Transverse colon (tissue), 4 donors: Measurements from ENCODE around the gene SLC2A4. TPM values are rescaled to one million over a fixed set of nuclear protein-coding genes. Genes with fewer than 3 reads are reported as not detected.

ENCODE experiments used
- DNase-seq: peaks from one replicate; pipeline ENCODE4 v3.0.0-alpha.2; 2019
- H3K27ac ChIP-seq, 4 donors: fragments of 200-600 bp; sonication (generic); 2 replicates each; pipeline ENCODE4 v1.5.1; 2016 to 2018; ENCODE audit warnings: inconsistent platforms in 4 of 4
- H3K27me3 ChIP-seq: fragments of 200-600 bp; sonication (generic); 2 replicates; pipeline ENCODE4 v1.5.1; 2017; ENCODE audit warnings: inconsistent platforms
- H3K36me3 ChIP-seq, 4 donors: fragments of 200-600 bp; sonication (generic); 2 replicates each; pipeline ENCODE4 v1.5.1; 2017 to 2019; ENCODE audit warnings: inconsistent platforms in 4 of 4
- H3K4me1 ChIP-seq, 4 donors: fragments of 200-600 bp; sonication (generic); 2 replicates each; pipeline ENCODE4 v1.5.1; 2017 to 2020; ENCODE audit warnings: inconsistent platforms in 4 of 4
- H3K4me3 ChIP-seq, 4 donors: fragments of 200-600 bp; sonication (generic); 1 replicate in 1 of 4; 2 replicates in 3 of 4; pipeline versions ENCODE4 v1.5.1 to v1.6.1; 2017 to 2019; ENCODE audit warnings: inconsistent platforms in 4 of 4
- H3K9me3 ChIP-seq, 2 donors: fragments of 200-600 bp; sonication (generic); 2 replicates each; pipeline ENCODE4 v1.5.1; 2017 to 2019; ENCODE audit warnings: inconsistent platforms in 2 of 2
- CTCF ChIP-seq, 5 experiments: fragments of 200-600 bp in 3 of 5; fragments of 450-650 bp in 2 of 5; sonication (generic) in 3 of 5; IDR thresholded peaks; 1 replicate in 2 of 5; 2 replicates in 3 of 5; pipeline ENCODE4 v1.5.1; 2016 to 2017; ENCODE audit warnings: antibody characterized with exemption in 5 of 5, inconsistent platforms in 3 of 5, mild to moderate bottlenecking in 2 of 5, moderate library complexity in 1 of 5
- EP300 ChIP-seq: sonication (generic); formaldehyde crosslinking; IDR thresholded peaks from one replicate; pipeline ENCODE4 v1.6.1; 2017; ENCODE audit warnings: antibody characterized with exemption, low read depth
- POLR2A ChIP-seq: fragments of 450-650 bp; IDR thresholded peaks from one replicate; pipeline ENCODE4 v1.6.1; 2016; ENCODE audit warnings: antibody characterized with exemption, mild to moderate bottlenecking, moderate library complexity
- POLR2AphosphoS5 ChIP-seq, 3 donors: sonication (generic); formaldehyde crosslinking; IDR thresholded peaks; one replicate each; pipeline ENCODE4 v1.6.1; 2016; ENCODE audit warnings: antibody characterized with exemption in 3 of 3
- WGBS, 2 donors: methylation state at CpG; one replicate each; pipeline ENCODE4 v1.1.5; 2018; ENCODE audit warnings: low coverage in 1 of 2; 5-methylcytosine and 5-hydroxymethylcytosine counted together
- in situ Hi-C, 4 donors: fragments of 200-750 bp; cut with MboI; loops; one replicate each; pipeline versions ENCODE4 v1.15.0 to v1.15.1; 2017; ENCODE audit warnings: low sequenced_read_pairs in 3 of 4, low pct_ligation_motif_present in 1 of 4, low pct_unique_long_range_greater_than_20kb in 1 of 4
- intact Hi-C: fragments of 100-400 bp; cut with DNase I; formaldehyde crosslinking; loops from one replicate; pipeline ENCODE4 v1.15.1; 2023; ENCODE audit warnings: low total_unique reads
- total RNA-seq, 4 donors: library from RNA; depleted of rRNA; stranded (reverse); fragments of >200 nt; gene quantifications; one replicate each; pipeline ENCODE4 v1.1.0, GENCODE V29; 2016

Gene SLC2A4
- total RNA-seq, 4 donors from 2014 or later = 9.7 to 35.5 (median 20.3) TPM

- in situ Hi-C loops = no loop called here
Observed at GRCh38 chr17:7258731-7259554, 22.6 kb upstream of the SLC2A4 start.

DNA sequence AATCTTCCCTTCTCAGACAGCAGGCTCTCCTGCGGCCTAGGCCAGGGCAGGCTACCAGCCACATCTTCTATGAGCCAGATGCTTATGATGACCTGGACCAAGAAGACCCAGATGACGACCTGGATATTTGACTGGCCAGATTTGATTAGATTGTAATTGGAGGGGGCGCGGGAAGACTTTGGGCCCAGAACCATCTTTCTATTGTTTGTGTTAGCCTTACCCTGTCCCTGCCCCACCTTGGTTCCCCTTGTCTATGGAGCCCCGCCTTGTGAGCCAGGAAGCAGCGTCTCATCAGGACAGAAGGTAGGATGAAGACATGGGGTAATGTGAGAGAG lies 22.0 kb upstream of the SLC2A4 start:
- peaks cover 0 to 10% (median 0%) of the 10 kb centered on the region in 4 donors for H3K36me3 ChIP-seq
- TF ChIP-seq POLR2AphosphoS5 (IDR thresholded peaks at IDR 0.05) (no peak), POLR2A (no peak), EP300 (no peak), CTCF (IDR thresholded peaks at IDR 0.05) (no peak)
- DNase-seq = peak; percentile 42
- no peaks in the 10 kb centered on the region for H3K9me3 ChIP-seq
- peak overlapping the region; percentile 88 to 96 (median 94) for H3K27ac ChIP-seq
- H3K27me3 ChIP-seq = peaks cover 37% of the 10 kb centered on the region
- in situ Hi-C loops = no loop called here
- H3K4me1 ChIP-seq = peaks cover 0 to 60% (median 34%) of the 10 kb centered on the region in 4 donors
- WGBS, 2 donors = 64% methylated on average over 6 of the region's 6 CpGs; no CpG with 5 or more reads in 1 of the 2 donors
- peak overlapping the region in 3 of 4 donors; percentile 46 to 72 (median 60) for H3K4me3 ChIP-seq
- intact Hi-C loops = no loop called here

More at GRCh38 chr17:7258731-7259554, 22.6 kb upstream of the SLC2A4 start:
- Histone ChIP-seq H3K36me3 (peaks cover 0 to 10% (median 0%) of the 10 kb centered on the region in 4 donors), H3K27ac (peak overlapping the region; percentile 88 to 96 (median 94)), H3K9me3 (no peaks in the 10 kb centered on the region), H3K4me1 (peaks cover 0 to 59% (median 31%) of the 10 kb centered on the region in 4 donors), H3K4me3 (peak overlapping the region in 1 of 4 donors; percentile 60), H3K27me3 (peaks cover 32% of the 10 kb centered on the region)
- intact Hi-C loops = no loop called here
- TF ChIP-seq CTCF (IDR thresholded peaks at IDR 0.05) (no peak), POLR2AphosphoS5 (IDR thresholded peaks at IDR 0.05) (peak; percentile 83 to 96 (median 90)), POLR2A (peak; percentile 84), EP300 (peak; percentile 65)
- DNase-seq = peak; percentile 85
- 47 to 73% methylated on average over 2 to 7 of the region's 7 CpGs for WGBS, 2 donors

DNA sequence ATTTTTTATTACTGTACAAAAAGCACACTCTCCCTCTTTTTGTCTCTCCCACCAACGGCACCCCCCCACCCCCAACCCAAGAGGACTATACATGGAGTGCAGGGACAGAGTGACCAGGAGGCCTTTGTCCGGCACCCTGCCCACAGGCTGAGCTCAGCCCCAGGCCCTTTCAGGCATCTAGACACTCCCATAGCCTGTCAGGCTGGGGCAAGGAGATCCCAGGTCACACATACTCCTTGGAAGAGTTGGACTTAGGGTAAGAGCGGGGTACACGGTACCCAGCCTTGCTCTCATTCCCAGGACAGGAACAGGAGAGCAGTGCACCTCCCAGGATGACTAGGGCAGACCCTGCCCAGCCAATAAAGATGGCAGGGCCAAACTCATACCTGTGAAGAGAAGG lies 21.4 kb upstream of the SLC2A4 start:
- intact Hi-C loops = no loop called here
- peak overlapping the region; percentile 88 to 96 (median 94) for H3K27ac ChIP-seq
- in situ Hi-C loops = no loop called here
- DNase-seq = peak; percentile 37
- H3K4me1 ChIP-seq = peaks cover 0 to 62% (median 36%) of the 10 kb centered on the region in 4 donors
- peaks cover 0 to 10% (median 0%) of the 10 kb centered on the region in 4 donors for H3K36me3 ChIP-seq
- H3K9me3 ChIP-seq = no peaks in the 10 kb centered on the region
- 59% methylated on average over 4 of the region's 4 CpGs; no CpG with 5 or more reads in 1 of the 2 donors for WGBS, 2 donors
- peaks cover 39% of the 10 kb centered on the region for H3K27me3 ChIP-seq
- TF ChIP-seq EP300 (no peak), POLR2AphosphoS5 (IDR thresholded peaks at IDR 0.05) (peak in 2 of 3 donors; percentile 14 to 89)
- peak overlapping the region in 3 of 4 donors; percentile 46 to 72 (median 60) for H3K4me3 ChIP-seq

- DNase-seq = peak; percentile 84
Observed at GRCh38 chr17:7260651-7261378, 20.7 kb upstream of the SLC2A4 start.

More at GRCh38 chr17:7260651-7261378, 20.7 kb upstream of the SLC2A4 start:
- intact Hi-C loops = no loop called here
- Histone ChIP-seq H3K27me3 (peaks cover 42% of the 10 kb centered on the region), H3K27ac (peak overlapping the region; percentile 88 to 96 (median 94)), H3K36me3 (peaks cover 0 to 6% (median 0%) of the 10 kb centered on the region in 4 donors), H3K4me3 (peak overlapping the region; percentile 43 to 72 (median 53)), H3K4me1 (peaks cover 0 to 66% (median 36%) of the 10 kb centered on the region in 4 donors), H3K9me3 (no peaks in the 10 kb centered on the region)
- TF ChIP-seq EP300 (no peak), POLR2A (peak; percentile 64), POLR2AphosphoS5 (IDR thresholded peaks at IDR 0.05) (peak; percentile 34 to 89 (median 70)), CTCF (IDR thresholded peaks at IDR 0.05) (no peak)
- in situ Hi-C loops = no loop called here
- 8 to 30% methylated on average over 2 to 36 of the region's 54 CpGs for WGBS, 2 donors
